Gastroesophageal sphincter (tissue), 3 donors: ENCODE results near the gene STK33.
"Not testable (repeated sequence)": the region's sequence is repeated elsewhere in the genome, so short reads cannot be mapped to it uniquely, and the experiment has no call there.

ENCODE experiments used
- POLR2A ChIP-seq, 2 donors: fragments of 450-650 bp; IDR thresholded peaks; one replicate each; pipeline ENCODE4 v1.6.1; 2017; ENCODE audit warnings: antibody characterized with exemption in 2 of 2, mild to moderate bottlenecking in 2 of 2, moderate library complexity in 1 of 2
- TF ChIP-seq, protein P1 (sequence below), 4 experiments: fragments of 200-600 bp in 2 of 4; fragments of 450-650 bp in 2 of 4; sonication (generic) in 1 of 4; IDR thresholded peaks; one replicate each; pipeline ENCODE4 v1.5.1; 2017 to 2019; ENCODE audit warnings: antibody characterized with exemption in 4 of 4, mild to moderate bottlenecking in 2 of 4, moderate library complexity in 2 of 4

DNA sequence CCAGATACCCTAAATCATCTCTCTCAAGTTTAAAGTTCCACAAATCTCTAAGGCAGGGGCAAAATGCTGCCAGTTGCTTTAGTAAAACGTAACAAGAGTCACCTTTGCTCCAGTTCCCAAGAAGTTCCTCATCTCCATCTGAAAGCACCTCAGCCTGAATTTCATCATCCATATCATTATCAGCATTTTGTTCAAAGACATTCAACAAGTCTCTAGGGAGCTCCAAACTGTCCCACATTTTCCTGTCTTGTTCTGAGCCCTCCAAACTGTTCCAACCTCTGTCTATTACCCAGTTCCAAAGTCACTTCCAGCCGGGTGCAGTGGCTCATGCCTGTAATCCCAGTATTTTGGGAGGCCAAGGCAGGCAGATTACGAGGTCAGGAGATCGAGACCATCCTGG, 126.7 kb downstream of the STK33 start:
- TF ChIP-seq, protein P1, sequence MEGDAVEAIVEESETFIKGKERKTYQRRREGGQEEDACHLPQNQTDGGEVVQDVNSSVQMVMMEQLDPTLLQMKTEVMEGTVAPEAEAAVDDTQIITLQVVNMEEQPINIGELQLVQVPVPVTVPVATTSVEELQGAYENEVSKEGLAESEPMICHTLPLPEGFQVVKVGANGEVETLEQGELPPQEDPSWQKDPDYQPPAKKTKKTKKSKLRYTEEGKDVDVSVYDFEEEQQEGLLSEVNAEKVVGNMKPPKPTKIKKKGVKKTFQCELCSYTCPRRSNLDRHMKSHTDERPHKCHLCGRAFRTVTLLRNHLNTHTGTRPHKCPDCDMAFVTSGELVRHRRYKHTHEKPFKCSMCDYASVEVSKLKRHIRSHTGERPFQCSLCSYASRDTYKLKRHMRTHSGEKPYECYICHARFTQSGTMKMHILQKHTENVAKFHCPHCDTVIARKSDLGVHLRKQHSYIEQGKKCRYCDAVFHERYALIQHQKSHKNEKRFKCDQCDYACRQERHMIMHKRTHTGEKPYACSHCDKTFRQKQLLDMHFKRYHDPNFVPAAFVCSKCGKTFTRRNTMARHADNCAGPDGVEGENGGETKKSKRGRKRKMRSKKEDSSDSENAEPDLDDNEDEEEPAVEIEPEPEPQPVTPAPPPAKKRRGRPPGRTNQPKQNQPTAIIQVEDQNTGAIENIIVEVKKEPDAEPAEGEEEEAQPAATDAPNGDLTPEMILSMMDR (IDR thresholded peaks at IDR 0.05): not testable (repeated sequence)
- not testable (repeated sequence) for TF ChIP-seq POLR2A (IDR thresholded peaks at IDR 0.05)
